Measurements from ENCODE around the gene SMTNL2. TPM values are rescaled to one million over a fixed set of nuclear protein-coding genes. Genes with fewer than 3 reads are reported as not detected.
A peak's percentile ranks its signal among the peaks of the same experiment; 100 is the strongest.

SMTNL2 gene
- total RNA-seq, 1 donor from 2014 or later: 33.4 TPM

GRCh38 chr17:4582101-4582501 lies 2.2 kb upstream of the SMTNL2 start:
- DNase-seq: no peak
- H3K9me3 ChIP-seq (replicated peaks): no peaks in the 10 kb centered on the region
- intact Hi-C loops (cut with micrococcal nuclease): no loop called here
- H3K4me3 ChIP-seq: no peak overlapping the region
- no peak overlapping the region for H3K27ac ChIP-seq (replicated peaks)
- no peaks in the 10 kb centered on the region for H3K36me3 ChIP-seq
- TF ChIP-seq CTCF (IDR thresholded peaks at IDR 0.05; ENCODE audit: borderline replicate concordance): no peak
- peaks cover 39% of the 10 kb centered on the region for H3K27me3 ChIP-seq (ENCODE audit: low read depth)
- H3K4me1 ChIP-seq: peaks cover 49% of the 10 kb centered on the region

DNA sequence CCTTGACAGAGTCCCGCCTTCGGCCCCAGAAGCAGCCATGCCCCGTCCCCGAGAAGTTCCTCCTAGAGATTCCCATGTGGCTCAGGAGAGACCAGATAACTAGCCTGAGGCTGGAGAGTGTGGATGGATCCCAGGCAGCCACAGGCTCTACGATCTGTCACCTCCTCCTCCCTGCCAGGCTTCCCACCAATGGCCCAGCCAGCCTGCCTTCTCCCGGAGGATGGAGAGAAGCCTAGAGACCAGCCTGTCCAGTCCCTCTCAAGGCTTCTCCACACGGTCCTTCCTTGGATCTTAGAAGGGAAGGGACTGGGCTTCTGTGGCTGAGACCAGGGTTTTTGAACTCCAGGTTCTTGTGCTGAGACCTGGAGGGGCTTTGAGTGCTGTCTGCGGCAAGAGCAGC lies 1.6 kb upstream of the SMTNL2 start:
- no peak overlapping the region for H3K4me3 ChIP-seq
- H3K27me3 ChIP-seq (ENCODE audit: low read depth): peaks cover 39% of the 10 kb centered on the region
- no peak for DNase-seq
- no peak overlapping the region for H3K27ac ChIP-seq (replicated peaks)
- TF ChIP-seq CTCF (IDR thresholded peaks at IDR 0.05; ENCODE audit: borderline replicate concordance): no peak
- H3K9me3 ChIP-seq (replicated peaks): no peaks in the 10 kb centered on the region
- no peaks in the 10 kb centered on the region for H3K36me3 ChIP-seq
- intact Hi-C loops (cut with micrococcal nuclease): no loop called here
- peaks cover 53% of the 10 kb centered on the region for H3K4me1 ChIP-seq

GRCh38 chr17:4583206-4583605 lies 1.1 kb upstream of the SMTNL2 start:
- Histone ChIP-seq H3K36me3 (no peaks in the 10 kb centered on the region), H3K27ac (replicated peaks) (peak overlapping the region; percentile 93), H3K9me3 (replicated peaks) (no peaks in the 10 kb centered on the region), H3K27me3 (ENCODE audit: low read depth) (peaks cover 39% of the 10 kb centered on the region), H3K4me3 (peak overlapping the region; percentile 72), H3K4me1 (peaks cover 58% of the 10 kb centered on the region)
- no peak for DNase-seq
- intact Hi-C loops (cut with micrococcal nuclease): no loop called here
- no peak for TF ChIP-seq CTCF (IDR thresholded peaks at IDR 0.05; ENCODE audit: borderline replicate concordance)

GRCh38 chr17:4583782-4584100 lies 588 bp upstream of the SMTNL2 start:
- intact Hi-C loops (cut with micrococcal nuclease): no loop called here
- H3K27me3 ChIP-seq (ENCODE audit: low read depth): peaks cover 39% of the 10 kb centered on the region
- H3K9me3 ChIP-seq (replicated peaks): no peaks in the 10 kb centered on the region
- H3K27ac ChIP-seq (replicated peaks): peak overlapping the region; percentile 93
- H3K36me3 ChIP-seq: no peaks in the 10 kb centered on the region
- peak overlapping the region; percentile 72 for H3K4me3 ChIP-seq
- H3K4me1 ChIP-seq: peaks cover 63% of the 10 kb centered on the region
- peak; percentile 63 for TF ChIP-seq CTCF (IDR thresholded peaks at IDR 0.05; ENCODE audit: borderline replicate concordance)
- DNase-seq: no peak

DNA sequence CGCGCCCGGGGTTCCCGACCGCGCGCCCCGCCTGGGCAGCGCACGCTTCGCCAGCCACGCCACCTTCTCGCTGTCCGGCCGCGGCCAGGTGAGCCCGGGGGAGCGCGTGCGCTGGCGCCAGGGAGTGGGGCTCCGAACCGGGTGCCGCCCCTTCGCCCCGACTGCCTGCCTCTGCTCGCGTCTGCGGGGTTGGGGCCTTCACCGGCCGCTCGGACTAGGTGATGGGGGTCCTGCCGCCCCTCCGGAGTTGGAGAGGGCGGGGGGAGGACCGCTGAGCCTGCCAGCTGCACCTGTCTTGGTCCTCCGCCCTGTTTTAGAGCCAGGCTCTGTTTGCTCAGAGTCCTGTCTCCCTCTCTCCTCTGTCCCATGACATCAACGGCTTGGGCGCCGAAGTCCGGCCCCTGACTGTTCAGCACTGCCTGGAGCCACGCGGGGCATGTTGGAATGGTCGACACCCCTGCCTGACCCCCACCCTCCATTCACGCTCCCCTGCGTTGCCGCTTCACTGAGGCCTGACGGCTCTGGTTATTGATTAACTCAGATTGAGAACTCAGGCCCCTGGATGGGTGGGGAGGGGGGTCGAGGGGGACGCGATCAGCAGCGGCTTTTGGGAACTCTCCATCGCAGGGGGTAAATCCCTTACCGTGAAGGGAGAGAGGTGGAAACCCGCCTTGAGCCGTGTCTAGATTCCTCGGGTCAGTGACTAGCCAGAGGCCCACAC lies 748 bp downstream of the SMTNL2 start:
- H3K27me3 ChIP-seq (ENCODE audit: low read depth): peaks cover 39% of the 10 kb centered on the region
- peak overlapping the region; percentile 72 for H3K4me3 ChIP-seq
- no peak for TF ChIP-seq CTCF (IDR thresholded peaks at IDR 0.05; ENCODE audit: borderline replicate concordance)
- H3K9me3 ChIP-seq (replicated peaks): no peaks in the 10 kb centered on the region
- peak overlapping the region; percentile 93 for H3K27ac ChIP-seq (replicated peaks)
- peaks cover 73% of the 10 kb centered on the region for H3K4me1 ChIP-seq
- no peaks in the 10 kb centered on the region for H3K36me3 ChIP-seq
- no peak for DNase-seq
- intact Hi-C loops (cut with micrococcal nuclease): no loop called here
